Measurements from ENCODE around the gene RNF220.
A peak's percentile ranks its signal among the peaks of the same experiment; 100 is the strongest.

RNF220 gene

DNA sequence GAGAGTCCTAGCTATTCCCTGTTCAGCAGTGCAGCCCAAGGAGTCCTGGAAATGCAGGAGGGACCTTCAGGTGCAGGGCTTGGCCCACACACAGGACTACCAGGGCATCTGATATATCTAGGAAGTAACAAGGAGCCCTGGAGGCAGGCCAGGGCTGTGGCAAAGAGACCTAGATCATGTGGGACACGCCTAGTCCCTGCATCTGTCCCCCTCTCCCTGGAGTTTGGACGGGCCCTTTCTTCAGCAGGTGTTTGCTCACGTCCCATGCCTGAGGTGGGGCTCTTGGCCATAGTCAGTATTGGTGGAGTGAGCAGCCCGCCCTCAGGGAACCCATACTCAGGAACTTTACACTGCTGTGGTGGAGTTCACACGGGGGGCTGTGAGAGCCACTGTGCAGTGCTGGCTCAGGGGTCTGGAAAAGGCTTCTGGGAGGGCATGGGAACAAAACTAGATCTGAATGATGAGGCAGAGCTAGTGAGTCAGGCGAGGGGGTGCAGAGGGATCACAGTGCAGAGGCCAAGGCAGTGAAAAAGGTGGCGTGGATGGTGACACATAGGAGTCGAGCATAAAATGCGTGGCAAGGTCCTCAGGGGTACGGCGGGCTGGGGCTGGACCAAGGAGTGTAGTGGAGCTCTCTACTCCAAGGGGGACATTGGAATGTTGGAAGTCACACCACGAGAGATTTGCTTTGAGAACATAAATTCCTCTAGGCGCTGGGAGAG is 243.6 kb downstream of the RNF220 start:
- no peak overlapping the region for H3K27ac ChIP-seq
- TF ChIP-seq, protein P1, sequence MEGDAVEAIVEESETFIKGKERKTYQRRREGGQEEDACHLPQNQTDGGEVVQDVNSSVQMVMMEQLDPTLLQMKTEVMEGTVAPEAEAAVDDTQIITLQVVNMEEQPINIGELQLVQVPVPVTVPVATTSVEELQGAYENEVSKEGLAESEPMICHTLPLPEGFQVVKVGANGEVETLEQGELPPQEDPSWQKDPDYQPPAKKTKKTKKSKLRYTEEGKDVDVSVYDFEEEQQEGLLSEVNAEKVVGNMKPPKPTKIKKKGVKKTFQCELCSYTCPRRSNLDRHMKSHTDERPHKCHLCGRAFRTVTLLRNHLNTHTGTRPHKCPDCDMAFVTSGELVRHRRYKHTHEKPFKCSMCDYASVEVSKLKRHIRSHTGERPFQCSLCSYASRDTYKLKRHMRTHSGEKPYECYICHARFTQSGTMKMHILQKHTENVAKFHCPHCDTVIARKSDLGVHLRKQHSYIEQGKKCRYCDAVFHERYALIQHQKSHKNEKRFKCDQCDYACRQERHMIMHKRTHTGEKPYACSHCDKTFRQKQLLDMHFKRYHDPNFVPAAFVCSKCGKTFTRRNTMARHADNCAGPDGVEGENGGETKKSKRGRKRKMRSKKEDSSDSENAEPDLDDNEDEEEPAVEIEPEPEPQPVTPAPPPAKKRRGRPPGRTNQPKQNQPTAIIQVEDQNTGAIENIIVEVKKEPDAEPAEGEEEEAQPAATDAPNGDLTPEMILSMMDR (conservative IDR thresholded peaks at IDR 0.05) = no peak

DNA sequence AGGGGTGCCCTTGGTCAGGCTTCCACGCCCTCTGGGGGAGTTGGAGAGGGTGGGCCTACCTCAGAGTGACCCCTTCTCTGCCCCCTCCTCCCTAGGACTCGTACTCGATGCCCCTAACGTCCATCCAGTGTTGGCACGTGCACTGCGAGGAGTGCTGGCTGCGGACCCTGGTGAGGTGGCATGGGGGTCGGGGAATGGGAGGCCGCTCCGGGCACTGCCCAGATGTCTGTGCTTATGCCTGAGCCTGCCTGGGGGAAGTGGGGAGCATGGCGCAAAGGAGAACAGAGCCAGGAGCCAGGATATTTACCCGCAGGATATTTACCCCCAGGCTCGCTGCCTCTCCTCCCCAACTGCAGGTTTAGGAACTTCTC is 244.7 kb downstream of the RNF220 start:
- TF ChIP-seq, protein P1 (conservative IDR thresholded peaks at IDR 0.05) = no peak
- H3K27ac ChIP-seq = no peak overlapping the region

DNA sequence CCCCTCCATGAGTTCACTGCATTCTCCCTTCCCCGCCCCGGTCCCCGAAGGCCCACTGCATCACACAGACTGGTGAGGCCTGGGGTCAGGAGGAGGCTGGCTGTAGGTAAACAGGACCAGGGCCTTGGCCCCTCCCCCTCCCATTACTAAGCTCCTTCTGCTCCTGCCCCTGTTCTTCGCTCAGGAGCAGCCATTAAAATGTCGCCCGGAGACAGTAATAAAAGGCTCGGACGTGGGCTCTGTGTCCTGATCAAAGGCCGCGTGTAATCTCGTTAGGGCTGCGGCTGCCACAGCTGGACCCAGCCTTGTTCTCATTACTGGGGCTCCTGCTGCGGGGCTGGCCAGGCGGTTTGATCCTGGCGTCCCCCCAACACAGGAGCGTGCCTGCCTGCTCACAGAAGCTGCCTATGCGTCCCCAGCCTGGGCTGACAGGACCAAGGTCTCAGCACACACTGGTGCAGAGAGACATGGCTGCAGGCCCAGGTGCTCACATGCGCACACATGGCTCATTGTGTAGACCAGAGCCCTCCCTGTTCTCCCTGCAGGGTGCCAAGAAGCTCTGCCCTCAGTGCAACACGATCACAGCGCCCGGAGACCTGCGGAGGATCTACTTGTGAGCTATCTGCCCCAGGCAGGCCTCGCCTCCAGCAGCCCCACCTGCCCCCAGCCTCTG is 245.2 kb downstream of the RNF220 start:
- TF ChIP-seq, protein P1 (conservative IDR thresholded peaks at IDR 0.05) = no peak
- no peak overlapping the region for H3K27ac ChIP-seq

DNA sequence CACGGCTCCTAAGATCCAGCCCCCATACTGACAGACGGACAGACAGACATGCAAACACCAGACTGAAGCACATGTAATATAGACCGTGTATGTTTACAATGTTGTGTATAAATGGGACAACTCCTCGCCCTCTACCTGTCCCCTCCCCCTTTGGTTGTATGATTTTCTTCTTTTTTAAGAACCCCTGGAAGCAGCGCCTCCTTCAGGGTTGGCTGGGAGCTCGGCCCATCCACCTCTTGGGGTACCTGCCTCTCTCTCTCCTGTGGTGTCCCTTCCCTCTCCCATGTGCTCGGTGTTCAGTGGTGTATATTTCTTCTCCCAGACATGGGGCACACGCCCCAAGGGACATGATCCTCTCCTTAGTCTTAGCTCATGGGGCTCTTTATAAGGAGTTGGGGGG is 246.0 kb downstream of the RNF220 start:
- H3K27ac ChIP-seq = no peak overlapping the region
- TF ChIP-seq, protein P1 (conservative IDR thresholded peaks at IDR 0.05) = no peak

DNA sequence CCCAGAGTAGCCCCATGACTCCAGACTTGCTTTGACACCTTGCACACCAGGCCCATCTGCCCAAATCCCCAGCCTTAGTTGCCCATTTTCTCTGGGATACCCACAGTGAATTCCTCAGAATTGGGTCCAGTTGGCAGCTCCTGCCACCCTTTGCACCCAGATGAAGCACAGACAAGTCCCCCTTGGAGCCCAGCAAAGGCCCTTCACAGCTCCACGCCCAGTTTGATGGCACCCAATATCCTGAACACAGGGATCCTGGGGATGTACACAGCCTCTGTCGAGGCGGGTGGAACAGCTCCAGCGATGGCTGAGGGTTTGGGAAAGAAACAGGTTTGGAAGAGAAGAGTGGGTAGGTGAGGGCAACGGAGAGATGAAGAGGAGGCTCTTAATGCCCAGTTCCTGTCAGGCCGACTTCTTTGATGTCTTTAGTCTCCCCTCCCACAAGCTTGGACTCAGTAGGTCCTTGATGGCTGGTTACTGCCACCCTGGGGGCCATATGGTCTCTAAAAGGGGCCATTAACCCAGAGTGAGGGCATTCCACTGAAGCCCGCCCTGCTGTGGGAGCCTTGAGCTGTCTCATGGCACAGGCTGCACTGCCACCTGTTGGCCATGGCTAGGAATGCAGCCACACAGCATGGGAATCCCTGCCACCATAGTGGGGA is 247.5 kb downstream of the RNF220 start:
- no peak overlapping the region; the same call in 1 of the 2 replicates for H3K27ac ChIP-seq
- TF ChIP-seq, protein P1 (conservative IDR thresholded peaks at IDR 0.05) = peak; percentile 95

DNA sequence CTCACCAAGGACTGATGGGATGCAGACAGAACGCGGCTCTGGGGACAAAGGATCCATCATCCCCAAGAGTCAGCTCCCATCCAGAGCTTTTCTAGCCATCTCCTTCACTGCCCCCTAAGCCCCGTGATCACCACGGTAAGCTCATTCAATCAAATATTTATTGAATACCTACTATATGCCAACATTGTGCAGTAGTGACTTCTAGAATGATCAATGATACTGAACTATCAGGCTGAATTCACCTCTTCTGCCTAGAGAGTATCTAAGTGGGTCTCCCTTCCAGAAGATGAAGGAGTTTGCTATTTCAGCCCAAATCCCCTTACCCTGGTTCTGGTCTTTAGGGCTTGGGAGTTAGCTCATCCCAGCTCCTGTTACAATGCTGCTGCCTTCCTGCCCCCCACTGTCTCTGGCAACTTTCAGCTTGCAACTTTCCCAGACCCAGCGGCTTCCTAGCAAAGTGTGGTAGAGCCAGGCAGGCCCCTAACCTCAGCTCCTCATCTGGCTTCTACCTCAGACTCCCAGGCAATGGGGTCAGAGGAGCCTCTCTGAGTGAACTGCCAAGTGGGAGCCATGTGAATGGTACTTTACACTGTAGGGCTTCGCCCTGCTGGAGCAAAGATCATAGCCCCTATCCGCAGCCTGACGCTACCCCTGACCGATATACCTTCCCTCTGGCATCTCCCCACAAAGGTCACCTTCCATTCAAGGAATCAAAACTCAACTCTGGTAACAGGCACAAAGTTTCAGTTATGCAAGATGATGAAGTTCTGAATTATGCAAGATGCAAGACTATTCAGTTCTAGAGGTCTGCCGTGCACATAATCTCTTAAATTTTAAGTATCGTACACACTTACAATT is 248.3 kb downstream of the RNF220 start:
- TF ChIP-seq, protein P1 (conservative IDR thresholded peaks at IDR 0.05) = peak; percentile 68
- no peak overlapping the region for H3K27ac ChIP-seq

All from VCaP (cell line).